GM18951 (cell line): ENCODE measurements around the gene FLOT2.

Experiments used
- POLR2A ChIP-seq: IDR thresholded peaks from 4 replicates; pipeline ENCODE4 v1.6.1; 2011; ENCODE audit warnings: mild to moderate bottlenecking; ENCODE audit not compliant: insufficient read length, insufficient read depth; ENCODE audit errors: extremely low read depth
- in situ Hi-C: fragments of 300-500 bp; cut with MboI; formaldehyde crosslinking; loops from one replicate; pipeline ENCODE4 v1.12.0; 2022; ENCODE audit warnings: low sequenced_read_pairs, mixed read lengths, inconsistent platforms; ENCODE audit not compliant: unreplicated experiment

FLOT2 gene

GRCh38 chr17:28926786-28927185, 29.3 kb upstream of the FLOT2 start:
- in situ Hi-C loops = no loop called here
- no peak for TF ChIP-seq POLR2A

GRCh38 chr17:28926366-28926765, 28.8 kb upstream of the FLOT2 start:
- in situ Hi-C loops = no loop called here
- TF ChIP-seq POLR2A = no peak

GRCh38 chr17:28925912-28926365, 28.4 kb upstream of the FLOT2 start:
- no peak for TF ChIP-seq POLR2A
- in situ Hi-C loops = no loop called here

GRCh38 chr17:28920201-28920600, 22.7 kb upstream of the FLOT2 start:
- TF ChIP-seq POLR2A = no peak
- in situ Hi-C loops = no loop called here

- in situ Hi-C loops = no loop called here
- no peak for TF ChIP-seq POLR2A
Observed at GRCh38 chr17:28918295-28918694, 20.8 kb upstream of the FLOT2 start.

GRCh38 chr17:28917465-28917864, 19.9 kb upstream of the FLOT2 start:
- in situ Hi-C loops = no loop called here
- TF ChIP-seq POLR2A = no peak

- in situ Hi-C loops = no loop called here
- no peak for TF ChIP-seq POLR2A
Observed at GRCh38 chr17:28917029-28917428, 19.5 kb upstream of the FLOT2 start.

GRCh38 chr17:28916302-28916934, 18.9 kb upstream of the FLOT2 start:
- no peak for TF ChIP-seq POLR2A
- in situ Hi-C loops = no loop called here

- in situ Hi-C loops = no loop called here
- TF ChIP-seq POLR2A = no peak
Observed at GRCh38 chr17:28912938-28913333, 15.4 kb upstream of the FLOT2 start.

- no peak for TF ChIP-seq POLR2A
- in situ Hi-C loops = no loop called here
Observed at GRCh38 chr17:28912281-28912937, 14.9 kb upstream of the FLOT2 start.

- in situ Hi-C loops = no loop called here
Observed at GRCh38 chr17:28911411-28912045, 14.0 kb upstream of the FLOT2 start.

GRCh38 chr17:28910534-28910933, 13.0 kb upstream of the FLOT2 start:
- no peak for TF ChIP-seq POLR2A
- in situ Hi-C loops = no loop called here

More at GRCh38 chr17:28911411-28912045, 14.0 kb upstream of the FLOT2 start:
- no peak for TF ChIP-seq POLR2A

- no peak for TF ChIP-seq POLR2A
- in situ Hi-C loops = no loop called here
Observed at GRCh38 chr17:28908640-28909167, 11.2 kb upstream of the FLOT2 start.
